Sigmoid colon (tissue), 7 donors: ENCODE measurements around the gene GTF3C4. TPM values are rescaled to one million over a fixed set of nuclear protein-coding genes. Genes with fewer than 3 reads are reported as not detected.
A peak's percentile ranks its signal among the peaks of the same experiment; 100 is the strongest.

ENCODE experiments used
- DNase-seq: peaks from one replicate; pipeline ENCODE4 v3.0.0-alpha.2; 2019
- H3K27ac ChIP-seq, 4 donors: fragments of 200-600 bp; sonication (generic); one replicate each; pipeline ENCODE4 v1.5.1; 2016 to 2019; ENCODE audit warnings: mild to moderate bottlenecking in 1 of 4
- H3K27me3 ChIP-seq, 3 donors: fragments of 200-600 bp; sonication (generic); one replicate each; pipeline ENCODE4 v1.5.1; 2019; ENCODE audit warnings: mild to moderate bottlenecking in 1 of 3
- H3K36me3 ChIP-seq, 4 donors: fragments of 200-600 bp; sonication (generic); one replicate each; pipeline ENCODE4 v1.5.1; 2016 to 2019
- H3K4me1 ChIP-seq, 4 donors: fragments of 200-600 bp; sonication (generic); one replicate each; pipeline ENCODE4 v1.5.1; 2017 to 2019
- H3K4me3 ChIP-seq, 4 donors: fragments of 200-600 bp; sonication (generic); one replicate each; pipeline ENCODE4 v1.5.1; 2017 to 2019; ENCODE audit warnings: mild to moderate bottlenecking in 2 of 4, moderate library complexity in 1 of 4
- H3K9me3 ChIP-seq, 4 donors: fragments of 200-600 bp in 3 of 4; sonication (generic) in 3 of 4; one replicate each; pipeline versions ENCODE4 v1.5.1 to v1.6.1; 2013 to 2019
- EP300 ChIP-seq, 4 donors: sonication (generic); formaldehyde crosslinking; IDR thresholded peaks; one replicate each; pipeline ENCODE4 v1.6.1; 2017; ENCODE audit warnings: antibody characterized with exemption in 4 of 4
- POLR2A ChIP-seq, 2 donors: fragments of 450-650 bp; IDR thresholded peaks; one replicate each; pipeline ENCODE4 v1.6.1; 2016; ENCODE audit warnings: antibody characterized with exemption in 2 of 2, mild to moderate bottlenecking in 2 of 2, moderate library complexity in 2 of 2
- POLR2AphosphoS5 ChIP-seq, 4 donors: sonication (generic); formaldehyde crosslinking; IDR thresholded peaks; one replicate each; pipeline ENCODE4 v1.6.1; 2017; ENCODE audit warnings: antibody characterized with exemption in 4 of 4
- WGBS, 2 donors: extraction: QIAGEN DNeasy Blood & Tissue Kit; methylation state at CpG; one replicate each; pipeline ENCODE4 v1.1.7; 2013; 5-methylcytosine and 5-hydroxymethylcytosine counted together
- intact Hi-C: fragments of 100-400 bp; cut with DNase I; formaldehyde crosslinking; loops from one replicate; pipeline ENCODE4 v1.15.1; 2023
- polyA plus RNA-seq, 3 donors: library from polyadenylated mRNA; stranded (reverse); fragments of 200-250 nt; gene quantifications; one replicate each; pipeline ENCODE4 v1.2.3, GENCODE V29; 2013
- total RNA-seq, 4 donors: library from RNA; depleted of rRNA; stranded (reverse); fragments of >200 nt; gene quantifications; one replicate each; pipeline ENCODE4 v1.1.0, GENCODE V29; 2016
- TF ChIP-seq, protein P1 (sequence below), 4 experiments: fragments of 450-650 bp in 3 of 4; fragments of 200-600 bp in 1 of 4; IDR thresholded peaks; one replicate each; pipeline ENCODE4 v1.5.1; 2016 to 2019; ENCODE audit warnings: antibody characterized with exemption in 4 of 4, mild to moderate bottlenecking in 3 of 4, moderate library complexity in 2 of 4
- donor health status: healthy with polysubstance abuse.
- donor health status: Bipolar disorder and iron deficiency.
- donor health status: healthy.

The GTF3C4 gene
- total and polyA plus RNA-seq, 7 donors, result 2.1 to 12.2 (median 10.7) TPM

- no peak for TF ChIP-seq EP300 (IDR thresholded peaks at IDR 0.05)
- peak in 3 of 4 donors; percentile 23 to 80 (median 78) for TF ChIP-seq POLR2AphosphoS5 (IDR thresholded peaks at IDR 0.05)
- peak in 1 of 2 donors; percentile 12 for TF ChIP-seq POLR2A (IDR thresholded peaks at IDR 0.05)
- H3K27ac ChIP-seq, result peak within 1 kb of the TSS; percentile 93 to 98 (median 94)
- no peaks in the 10 kb centered on the region for H3K36me3 ChIP-seq
- H3K4me1 ChIP-seq, result peaks cover 0 to 44% (median 38%) of the 10 kb centered on the region in 4 donors
- no peaks in the 10 kb centered on the region for H3K9me3 ChIP-seq
- 0% methylated on average over 77 of the region's 77 CpGs for WGBS, 2 donors
- peak; percentile 94 for DNase-seq
- peak within 1 kb of the TSS; percentile 78 to 86 (median 80) for H3K4me3 ChIP-seq
- H3K27me3 ChIP-seq, result no peaks in the 10 kb centered on the region
- intact Hi-C loops, result loop anchor here (2.0 to 5.0 kb wide), 4 partner anchors 102 to 232 kb away; no protein-coding TSS in a partner anchor
Measured at GRCh38 chr9:132669698-132670456, 387 bp upstream of the GTF3C4 start, which contains the start of gene DDX31. Gene DDX31, minus strand, starts transcription at chr9:132669983. Its CDS starts 49 bp downstream, at chr9:132669934.

DNA sequence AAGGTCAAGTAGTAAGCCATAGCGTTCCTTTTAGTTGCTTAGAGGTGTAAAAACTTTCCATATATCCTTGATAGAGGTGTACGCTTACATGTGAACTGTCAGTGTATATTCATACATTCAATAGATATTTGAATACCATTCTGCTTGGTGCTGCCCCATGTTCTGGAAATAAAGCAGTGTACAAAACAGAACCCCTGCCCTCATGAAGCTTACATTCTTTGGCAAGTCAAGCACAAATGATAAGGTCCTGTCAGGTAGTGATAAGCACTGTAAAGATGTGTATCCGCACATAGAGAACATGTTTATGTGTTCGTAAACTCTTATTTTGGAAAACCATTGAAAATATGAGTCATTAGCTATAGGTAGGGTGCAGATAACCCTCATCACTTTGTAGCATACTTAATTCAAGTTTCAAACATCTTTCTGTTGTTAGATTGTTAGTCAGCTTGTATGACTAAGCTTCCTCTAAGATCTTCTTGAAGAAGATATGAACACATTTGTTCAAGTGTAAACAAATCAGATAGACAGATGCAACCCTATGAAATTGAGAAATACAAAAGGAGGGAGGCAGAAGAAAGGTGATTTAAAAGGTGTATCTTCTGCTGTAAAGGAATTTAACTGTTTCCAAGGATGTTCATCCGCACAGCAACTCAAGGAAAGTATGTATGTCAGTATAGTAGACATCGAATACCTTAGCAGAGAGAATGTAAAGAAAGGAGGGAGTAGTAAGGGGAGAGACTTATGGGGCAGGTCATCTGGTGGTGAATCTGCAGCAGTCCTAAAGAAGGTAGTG lies 1.6 kb downstream of the GTF3C4 start:
- TF ChIP-seq POLR2AphosphoS5 (IDR thresholded peaks at IDR 0.05) (no peak), POLR2A (IDR thresholded peaks at IDR 0.05) (no peak), EP300 (IDR thresholded peaks at IDR 0.05) (no peak)
- TF ChIP-seq, protein P1, sequence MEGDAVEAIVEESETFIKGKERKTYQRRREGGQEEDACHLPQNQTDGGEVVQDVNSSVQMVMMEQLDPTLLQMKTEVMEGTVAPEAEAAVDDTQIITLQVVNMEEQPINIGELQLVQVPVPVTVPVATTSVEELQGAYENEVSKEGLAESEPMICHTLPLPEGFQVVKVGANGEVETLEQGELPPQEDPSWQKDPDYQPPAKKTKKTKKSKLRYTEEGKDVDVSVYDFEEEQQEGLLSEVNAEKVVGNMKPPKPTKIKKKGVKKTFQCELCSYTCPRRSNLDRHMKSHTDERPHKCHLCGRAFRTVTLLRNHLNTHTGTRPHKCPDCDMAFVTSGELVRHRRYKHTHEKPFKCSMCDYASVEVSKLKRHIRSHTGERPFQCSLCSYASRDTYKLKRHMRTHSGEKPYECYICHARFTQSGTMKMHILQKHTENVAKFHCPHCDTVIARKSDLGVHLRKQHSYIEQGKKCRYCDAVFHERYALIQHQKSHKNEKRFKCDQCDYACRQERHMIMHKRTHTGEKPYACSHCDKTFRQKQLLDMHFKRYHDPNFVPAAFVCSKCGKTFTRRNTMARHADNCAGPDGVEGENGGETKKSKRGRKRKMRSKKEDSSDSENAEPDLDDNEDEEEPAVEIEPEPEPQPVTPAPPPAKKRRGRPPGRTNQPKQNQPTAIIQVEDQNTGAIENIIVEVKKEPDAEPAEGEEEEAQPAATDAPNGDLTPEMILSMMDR (IDR thresholded peaks at IDR 0.05), result no peak
- Histone ChIP-seq H3K27ac (peak overlapping the region in 2 of 4 donors; percentile 93 to 98), H3K9me3 (no peaks in the 10 kb centered on the region), H3K36me3 (no peaks in the 10 kb centered on the region), H3K4me1 (peaks cover 0 to 44% (median 38%) of the 10 kb centered on the region in 4 donors), H3K27me3 (no peaks in the 10 kb centered on the region), H3K4me3 (peak overlapping the region in 3 of 4 donors; percentile 79 to 86 (median 81))
- no peak for DNase-seq
- WGBS, 2 donors, result 89 to 91% methylated on average over 6 of the region's 6 CpGs
- intact Hi-C loops, result loop anchor here (2.0 to 5.0 kb wide), 4 partner anchors 100 to 230 kb away; no protein-coding TSS in a partner anchor

DNA sequence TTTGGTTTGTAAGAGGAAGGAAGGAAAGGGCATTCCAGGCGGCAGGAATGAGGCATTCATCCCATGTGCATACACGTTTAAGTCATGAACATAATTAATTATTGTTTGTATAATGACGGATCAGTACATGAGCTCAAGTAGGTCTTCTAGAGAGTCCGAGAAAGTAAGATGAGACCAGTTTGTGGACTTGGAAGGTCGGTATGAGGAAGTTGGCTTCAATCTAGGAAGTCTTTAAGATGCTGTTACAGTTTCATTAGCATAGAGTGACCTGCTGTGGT lies 2.1 kb downstream of the GTF3C4 start:
- H3K36me3 ChIP-seq, result no peaks in the 10 kb centered on the region
- no peak for DNase-seq
- H3K27me3 ChIP-seq, result no peaks in the 10 kb centered on the region
- TF ChIP-seq POLR2A (IDR thresholded peaks at IDR 0.05) (no peak), POLR2AphosphoS5 (IDR thresholded peaks at IDR 0.05) (no peak), EP300 (IDR thresholded peaks at IDR 0.05) (no peak)
- TF ChIP-seq, protein P1 (IDR thresholded peaks at IDR 0.05), result no peak
- H3K4me1 ChIP-seq, result peaks cover 0 to 44% (median 38%) of the 10 kb centered on the region in 4 donors
- intact Hi-C loops, result loop anchor here (5.0 kb wide), 3 partner anchors 100 to 230 kb away; no protein-coding TSS in a partner anchor
- H3K27ac ChIP-seq, result no peak overlapping the region
- no peak overlapping the region for H3K4me3 ChIP-seq
- WGBS, 2 donors, result 18 to 38% methylated on average over 5 of the region's 5 CpGs
- H3K9me3 ChIP-seq, result no peaks in the 10 kb centered on the region

DNA sequence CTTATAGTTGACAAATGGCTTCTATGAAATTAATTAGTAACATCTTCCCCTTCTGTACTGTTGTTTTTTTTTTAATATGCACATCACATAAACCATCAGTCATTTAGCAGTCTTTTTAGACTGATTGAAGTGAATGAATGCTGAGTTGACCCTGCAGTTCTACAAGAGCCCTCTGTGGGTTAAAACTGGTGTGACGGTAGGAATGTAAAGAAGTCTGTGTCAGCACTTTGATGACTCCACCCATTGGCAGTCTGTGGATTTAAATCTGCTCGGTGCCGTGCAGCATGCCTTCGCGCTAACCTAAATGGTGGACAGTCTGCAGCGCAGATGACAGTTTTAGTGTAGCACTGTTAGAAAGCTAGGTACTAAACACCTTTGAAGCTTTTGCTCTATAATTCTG lies 3.1 kb downstream of the GTF3C4 start:
- WGBS, 2 donors, result 33 to 45% methylated on average over 6 of the region's 6 CpGs
- TF ChIP-seq EP300 (IDR thresholded peaks at IDR 0.05) (no peak), POLR2A (IDR thresholded peaks at IDR 0.05) (no peak), POLR2AphosphoS5 (IDR thresholded peaks at IDR 0.05) (no peak)
- TF ChIP-seq, protein P1 (IDR thresholded peaks at IDR 0.05), result no peak
- Histone ChIP-seq H3K4me1 (peaks cover 0 to 44% (median 38%) of the 10 kb centered on the region in 4 donors), H3K36me3 (peaks cover 0 to 7% (median 3%) of the 10 kb centered on the region in 4 donors), H3K27me3 (no peaks in the 10 kb centered on the region), H3K4me3 (no peak overlapping the region), H3K9me3 (no peaks in the 10 kb centered on the region), H3K27ac (no peak overlapping the region)
- DNase-seq, result no peak
- intact Hi-C loops, result loop anchor here (5.0 kb wide), 3 partner anchors 99 to 229 kb away; no protein-coding TSS in a partner anchor
